HG03439 (cell line): ENCODE measurements around the gene ELP5.

ENCODE experiments used
- ATAC-seq: cut with Tn5 transposase; IDR thresholded peaks from one replicate; pipeline ENCODE4 v1.9.1; 2021; ENCODE audit warnings: mild to moderate bottlenecking, moderate library complexity; ENCODE audit not compliant: unreplicated experiment

ELP5 gene

GRCh38 chr17:7308625-7309433 lies 56.8 kb downstream of the ELP5 start:
- no peak for ATAC-seq
